GM21447 (cell line): ENCODE results near the gene SH3GL2.
A peak's percentile ranks its signal among the peaks of the same experiment; 100 is the strongest.

Experiments
- ATAC-seq: cut with Tn5 transposase; IDR thresholded peaks from one replicate; pipeline ENCODE4 v1.9.1; 2021; ENCODE audit not compliant: unreplicated experiment

The SH3GL2 gene

DNA sequence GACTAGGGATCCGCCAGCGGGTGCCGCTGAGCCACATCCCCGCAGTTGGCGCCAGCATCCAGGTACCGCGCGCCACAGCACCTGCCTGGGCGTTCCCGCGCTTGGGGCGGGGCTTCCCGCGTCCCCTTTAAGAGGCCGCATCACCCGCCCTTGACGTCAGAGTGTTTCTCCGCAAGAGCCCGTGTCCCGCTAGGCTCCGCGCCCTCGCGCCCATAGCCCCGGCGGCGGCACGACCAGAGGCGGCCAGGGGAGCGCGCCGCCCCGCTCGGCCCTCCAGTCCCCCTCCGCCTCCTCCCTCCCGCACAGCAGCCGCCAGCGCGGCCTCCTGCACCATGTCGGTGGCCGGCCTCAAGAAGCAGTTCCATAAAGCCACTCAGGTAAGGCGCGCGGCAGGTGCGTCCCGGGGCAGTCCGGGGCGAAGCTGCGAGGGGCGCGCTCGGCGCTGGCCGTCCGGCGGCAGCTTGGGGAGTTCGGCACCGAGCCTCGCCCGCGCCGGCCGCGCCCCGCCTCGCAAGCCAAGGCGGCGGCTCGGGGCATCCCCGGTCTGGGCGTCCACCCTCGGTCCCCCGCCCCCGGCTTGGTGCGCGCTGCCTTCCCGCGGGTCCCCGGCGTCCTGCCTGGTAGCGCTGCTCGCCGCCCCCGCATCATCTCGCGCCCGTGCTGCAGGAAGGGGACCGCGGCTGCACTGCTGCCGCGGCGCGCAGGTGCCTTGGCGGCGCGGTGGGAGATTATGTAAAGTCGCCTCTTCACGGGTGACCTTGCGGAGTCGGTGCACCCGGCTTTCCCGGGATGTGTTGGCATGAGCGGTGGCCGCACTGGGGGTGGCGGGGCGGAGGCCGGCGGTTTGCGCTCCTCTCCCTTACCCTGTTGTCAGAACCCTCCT is at the start of gene SH3GL2:
Gene SH3GL2, plus strand, starts transcription at position 156 of the 883 bp plus-strand sequence.
- no peak for ATAC-seq

DNA sequence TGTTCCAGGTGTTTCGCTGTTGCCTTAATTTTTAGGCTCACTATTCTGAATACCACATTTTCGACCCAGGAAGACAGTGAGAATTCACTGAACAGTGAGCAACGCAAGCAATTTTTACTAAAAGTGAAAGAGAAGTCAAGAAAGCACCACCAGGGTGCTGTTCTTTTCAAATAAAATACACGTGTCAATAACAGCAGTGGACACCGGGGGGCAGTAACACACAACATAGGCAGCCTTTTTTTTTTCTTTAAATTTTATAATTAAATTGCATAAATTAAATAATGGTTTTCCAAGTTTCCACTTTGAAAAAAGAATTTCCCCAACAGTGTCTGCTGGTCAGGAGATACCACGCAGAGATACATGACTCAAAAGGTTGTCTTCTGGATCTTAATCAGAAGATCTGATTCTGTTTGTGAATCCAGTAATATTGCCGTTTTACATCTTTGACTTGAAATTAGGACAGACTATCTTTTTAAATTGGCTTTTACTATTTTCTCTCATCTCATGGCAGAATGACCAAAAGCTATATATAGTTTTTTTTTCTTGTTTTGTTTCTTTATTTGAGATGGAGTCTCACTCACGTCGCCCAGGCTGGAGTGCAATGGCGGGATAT is 47.1 kb upstream of the SH3GL2 start:
- peak; percentile 59 for ATAC-seq

DNA sequence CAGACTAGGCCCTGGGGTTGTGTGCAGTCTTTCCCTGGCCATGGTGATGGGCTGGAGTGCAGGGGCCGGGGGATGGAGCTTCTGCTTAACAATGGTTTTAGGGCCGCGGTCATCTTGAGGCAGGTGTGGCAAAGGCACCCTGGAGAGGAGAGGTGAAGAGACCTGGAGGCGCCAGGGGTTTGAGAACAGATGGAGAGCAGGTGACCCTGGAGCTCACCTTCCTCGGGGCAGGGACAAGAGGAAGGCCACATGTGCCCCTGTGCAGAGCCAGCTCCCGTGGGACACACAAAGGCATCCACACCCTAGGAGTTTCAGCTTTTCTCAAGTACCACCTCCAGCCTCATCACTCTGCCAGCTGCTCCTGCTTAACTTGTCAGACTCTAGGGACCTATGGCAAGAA is 46.4 kb upstream of the SH3GL2 start:
- ATAC-seq, result no peak

DNA sequence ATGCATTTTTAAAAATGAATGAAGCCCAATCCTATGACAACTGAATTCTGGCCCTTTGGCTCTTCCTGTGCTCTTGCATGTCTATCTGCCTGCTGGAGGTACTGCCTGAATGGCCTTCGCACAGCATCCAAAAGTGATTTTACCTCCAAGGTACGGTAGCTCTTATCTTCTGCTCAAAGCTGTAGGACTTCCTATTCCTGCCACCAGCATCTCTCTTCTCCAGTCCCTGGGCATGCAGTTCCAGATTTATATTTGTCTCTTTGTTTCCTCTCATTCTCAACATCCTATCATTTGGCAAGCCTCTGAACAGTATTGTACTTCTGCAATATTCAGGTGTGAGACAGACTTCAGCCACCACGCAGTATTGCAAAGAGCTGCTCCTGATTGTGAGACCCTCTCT is 43.7 kb upstream of the SH3GL2 start:
- no peak for ATAC-seq

DNA sequence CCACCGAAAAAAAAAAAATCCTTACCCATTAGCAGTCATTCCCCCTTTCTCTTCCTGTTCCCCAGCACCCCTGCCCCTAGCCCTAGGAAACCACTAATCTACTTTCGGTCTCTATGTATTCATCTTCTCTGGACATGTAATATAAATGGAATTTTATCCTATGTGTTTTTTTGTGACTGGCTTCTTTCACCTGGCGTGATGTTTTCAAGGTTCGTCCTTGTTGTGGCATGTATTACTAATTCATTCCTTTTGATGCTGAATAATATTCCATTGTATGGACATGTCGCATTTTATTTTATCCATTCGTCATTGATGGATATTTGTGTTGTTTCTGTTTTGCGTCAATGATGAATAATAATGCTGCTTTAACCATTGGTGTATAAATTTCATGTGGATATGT is 42.8 kb upstream of the SH3GL2 start:
- no peak for ATAC-seq

DNA sequence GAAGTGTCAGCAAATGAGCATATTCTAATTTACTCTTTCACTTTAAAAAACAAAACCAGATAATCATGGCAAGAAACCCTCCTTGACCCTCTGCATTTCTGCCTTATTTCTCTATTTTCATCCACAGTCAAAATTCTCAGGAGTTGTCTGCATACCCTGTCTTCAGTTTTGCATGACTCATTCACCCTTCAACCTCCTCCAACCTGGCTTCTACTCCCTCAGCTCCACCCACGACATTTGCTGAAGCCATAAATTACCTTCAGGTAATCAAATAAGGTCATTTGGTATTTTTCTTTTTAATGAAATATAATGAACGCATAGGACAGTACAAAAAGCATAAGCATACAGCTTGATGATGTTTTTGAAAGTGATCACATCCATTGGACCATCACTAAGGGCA is 27.8 kb upstream of the SH3GL2 start:
- ATAC-seq, result no peak

DNA sequence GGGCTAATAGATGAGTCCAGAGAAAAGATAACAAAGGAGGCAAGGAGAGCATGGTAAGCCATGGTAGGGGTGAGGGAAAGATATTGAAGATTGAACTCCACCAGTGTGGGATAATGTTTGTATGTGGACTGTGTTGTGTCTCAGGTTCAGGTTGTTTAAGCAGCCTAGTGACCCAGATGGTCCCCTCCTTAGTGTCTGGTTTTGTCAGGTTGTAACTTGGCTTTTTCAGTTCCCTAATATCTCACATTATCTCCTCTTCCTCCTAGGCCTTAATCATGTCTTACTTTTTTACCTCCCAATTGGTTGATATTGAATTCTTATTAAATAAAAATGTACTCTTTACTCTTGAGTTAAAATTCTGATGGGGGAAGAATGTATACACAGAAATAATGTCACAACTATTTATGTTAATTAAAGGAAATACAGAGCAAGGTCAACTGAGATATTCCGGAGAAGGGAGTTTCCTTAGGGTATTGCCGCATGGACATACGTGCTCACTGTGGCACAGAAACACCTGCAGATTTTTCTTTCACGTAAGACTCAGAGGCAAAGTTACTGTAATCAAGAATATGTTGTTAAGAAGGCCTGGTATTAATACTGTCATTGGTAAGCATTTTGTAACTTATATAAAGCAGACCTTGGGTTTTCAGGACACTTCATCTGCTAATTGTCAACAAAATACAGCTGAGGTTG is 23.4 kb upstream of the SH3GL2 start:
- ATAC-seq, result no peak

DNA sequence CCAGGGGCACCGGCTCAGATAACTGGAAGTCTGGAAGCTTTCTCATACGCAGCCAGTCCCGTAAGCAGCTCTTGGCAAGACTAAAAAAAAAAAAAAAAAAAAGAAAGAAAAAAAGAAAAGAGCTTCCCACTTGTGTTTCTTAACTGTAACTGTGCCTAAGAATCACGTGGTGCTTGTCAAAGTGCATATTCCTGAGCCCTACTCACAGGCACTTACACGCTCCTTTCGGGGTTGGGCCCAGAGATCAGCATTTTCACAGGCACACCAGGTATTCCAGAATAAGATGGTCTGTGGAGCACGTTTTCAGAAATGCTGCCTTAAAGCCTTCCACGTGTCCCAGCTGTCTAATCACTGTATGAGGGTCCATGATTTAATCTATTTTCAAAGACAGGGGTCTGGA is 22.6 kb upstream of the SH3GL2 start:
- ATAC-seq, result no peak

DNA sequence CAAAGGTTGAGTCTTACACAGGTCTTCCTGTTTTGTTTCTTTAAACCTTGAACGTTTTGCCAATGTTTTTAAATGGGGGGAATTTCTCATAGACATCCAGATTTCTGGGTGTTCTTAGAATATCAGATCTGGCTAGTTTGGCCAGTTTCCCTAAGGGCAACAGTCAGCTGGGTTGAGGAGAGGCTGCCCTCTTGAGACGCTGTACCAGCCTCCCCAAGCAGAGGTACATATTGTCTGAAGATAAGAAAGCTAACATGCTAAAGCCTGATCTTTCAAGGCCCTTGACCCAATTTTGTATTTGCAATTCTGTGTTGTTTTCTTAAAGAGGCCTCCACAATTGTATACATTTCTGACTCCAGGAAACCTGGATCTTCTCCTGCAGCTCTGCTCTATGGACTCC is 21.9 kb upstream of the SH3GL2 start:
- no peak for ATAC-seq

DNA sequence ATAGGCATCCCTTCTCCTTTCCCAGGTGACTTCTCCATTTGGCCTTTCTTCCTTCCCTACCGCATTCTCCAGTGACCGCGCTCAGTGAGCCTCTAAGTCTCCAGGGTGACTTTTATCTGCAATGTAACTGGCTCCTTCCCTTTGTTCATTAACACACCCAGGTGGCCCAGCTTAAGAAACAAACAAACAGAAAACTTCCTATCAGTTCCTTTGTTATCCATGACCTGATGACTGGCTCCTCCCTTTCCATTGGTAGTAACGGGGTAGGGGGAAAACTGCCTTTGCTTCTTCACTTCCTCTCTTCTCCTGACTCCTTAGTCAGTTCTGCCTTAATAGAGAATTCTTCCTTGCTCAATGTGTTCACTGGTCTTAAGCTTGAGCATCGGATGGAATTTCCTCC is 7.0 kb upstream of the SH3GL2 start:
- ATAC-seq, result no peak

DNA sequence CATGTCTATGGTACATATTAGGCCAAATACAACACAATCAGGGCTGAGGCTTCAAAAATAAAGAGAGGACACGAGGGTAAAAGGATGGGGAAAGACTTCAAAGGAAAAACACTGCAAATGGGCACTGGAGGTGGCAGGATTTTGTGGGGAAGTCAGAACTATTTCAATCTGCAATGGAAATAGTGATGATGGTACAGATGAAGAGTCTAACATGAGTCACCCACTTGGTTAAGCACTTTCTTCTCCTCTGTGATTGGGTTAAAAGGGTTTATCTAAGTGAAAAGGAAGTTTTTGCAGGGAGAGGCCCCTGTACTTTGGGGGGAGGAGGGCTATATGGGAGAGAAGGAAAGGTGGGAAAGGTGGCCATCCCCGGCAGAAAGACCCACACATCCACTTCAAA is 4.5 kb upstream of the SH3GL2 start:
- no peak for ATAC-seq

DNA sequence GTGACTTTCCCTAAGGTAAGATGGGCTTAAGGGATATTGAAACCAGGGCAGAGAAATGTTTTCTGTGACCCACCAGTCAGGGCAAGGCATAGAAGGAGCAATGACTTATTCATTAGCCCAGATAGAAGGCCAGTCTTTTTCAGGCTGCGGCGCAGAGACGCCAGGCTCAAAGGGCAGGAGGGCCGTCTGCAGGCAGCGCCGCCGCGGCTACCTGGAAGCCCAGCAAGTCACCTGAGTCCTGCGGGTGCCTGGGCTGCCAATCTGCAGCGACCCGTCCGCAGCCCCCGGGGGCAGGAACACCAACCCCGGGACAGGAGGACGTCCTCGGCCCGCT is 322 bp upstream of the SH3GL2 start:
- ATAC-seq, result no peak

DNA sequence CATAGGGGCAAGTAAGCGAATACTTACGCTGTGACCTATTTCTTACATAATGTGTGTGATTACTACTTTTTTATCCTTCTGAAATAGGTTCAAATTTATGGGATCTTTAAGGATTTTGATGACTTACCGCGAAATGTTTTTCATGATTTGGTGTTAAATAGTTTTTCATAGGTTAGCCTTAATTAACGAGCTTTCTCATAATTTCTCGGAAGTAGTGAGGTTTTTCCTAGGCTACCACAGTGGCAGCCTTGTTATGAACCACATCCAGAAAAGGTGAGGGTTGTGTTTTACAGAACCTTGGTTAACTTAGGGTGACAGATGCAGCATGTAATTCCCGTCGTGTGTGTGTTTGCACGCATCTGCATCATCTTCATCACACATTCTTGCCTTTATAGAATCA is 1.3 kb downstream of the SH3GL2 start:
- no peak for ATAC-seq

DNA sequence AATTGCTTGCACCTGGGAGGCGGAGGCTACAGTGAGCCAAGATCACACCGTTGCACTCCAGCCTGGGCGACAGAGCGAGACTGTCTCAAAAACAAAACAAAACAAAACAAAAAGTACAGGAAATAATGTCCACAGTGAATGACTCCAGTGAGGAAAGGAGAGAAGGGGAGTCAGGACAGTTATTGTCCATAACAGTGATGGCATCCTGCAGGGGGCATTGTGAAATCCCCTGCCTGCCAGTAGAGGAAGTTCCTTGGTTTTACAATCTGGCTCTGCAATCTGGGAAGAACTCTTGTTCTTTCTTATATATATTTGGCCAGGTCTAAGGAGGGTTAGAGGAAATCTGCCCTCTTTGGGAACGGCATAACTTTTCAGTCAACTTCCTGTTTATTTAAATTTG is 8.2 kb downstream of the SH3GL2 start:
- no peak for ATAC-seq

DNA sequence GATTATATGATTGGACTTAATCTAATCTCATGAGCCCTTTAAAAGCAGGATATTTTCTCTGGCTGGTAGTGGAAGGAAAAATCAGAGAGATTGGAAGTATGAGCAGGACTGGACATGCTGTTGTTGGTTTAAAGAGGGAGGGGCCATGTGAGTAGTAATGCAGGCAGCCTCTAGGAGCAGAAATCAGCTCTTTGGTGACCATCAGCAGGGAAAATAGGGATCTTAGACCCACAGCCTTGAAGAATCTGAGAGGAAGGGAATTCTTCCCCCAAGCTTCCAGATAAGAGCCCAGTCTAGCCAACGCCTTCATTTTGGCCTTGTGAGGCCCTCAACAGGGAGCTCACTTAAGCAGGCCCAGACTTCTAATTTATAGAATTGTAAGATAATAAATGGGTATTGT is 9.5 kb downstream of the SH3GL2 start:
- no peak for ATAC-seq

DNA sequence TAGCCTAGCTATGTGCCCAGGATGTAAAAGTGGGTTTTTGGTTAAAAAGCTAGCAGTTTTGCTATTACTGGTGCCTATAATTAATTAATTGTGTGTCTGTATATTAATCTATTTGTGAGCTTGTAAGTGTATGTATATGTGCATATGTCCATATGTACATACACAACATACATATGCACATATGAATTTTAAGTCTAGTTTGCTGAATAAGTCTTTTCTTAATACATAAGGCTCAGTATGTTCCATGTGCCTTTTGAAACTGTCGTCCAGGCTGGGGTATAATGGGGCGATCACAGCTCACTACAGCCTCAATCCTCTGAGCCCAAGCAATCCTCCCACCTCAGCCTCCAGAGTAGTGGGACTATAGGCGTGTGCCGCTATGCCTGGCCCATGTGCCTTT is 10.1 kb downstream of the SH3GL2 start:
- ATAC-seq, result no peak

DNA sequence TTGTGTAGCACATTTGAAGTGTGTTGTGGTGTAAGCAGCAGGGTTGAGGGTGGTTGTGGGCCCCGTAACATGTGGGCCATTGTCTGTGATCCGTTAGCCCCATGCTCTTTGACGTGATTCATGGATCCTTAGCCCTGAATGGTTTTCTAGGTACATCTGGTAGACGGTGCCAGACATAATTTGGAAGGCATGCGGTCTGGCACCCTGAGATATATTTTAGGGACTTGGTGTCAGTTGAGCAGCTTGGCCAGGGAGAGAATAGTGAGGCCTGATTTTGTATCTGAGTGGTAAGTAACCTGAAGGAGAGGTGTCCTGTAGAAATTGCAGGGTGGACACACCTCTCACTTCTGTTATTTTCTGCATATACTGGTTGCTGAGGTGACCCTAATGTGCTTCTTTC is 10.9 kb downstream of the SH3GL2 start:
- ATAC-seq, result no peak

DNA sequence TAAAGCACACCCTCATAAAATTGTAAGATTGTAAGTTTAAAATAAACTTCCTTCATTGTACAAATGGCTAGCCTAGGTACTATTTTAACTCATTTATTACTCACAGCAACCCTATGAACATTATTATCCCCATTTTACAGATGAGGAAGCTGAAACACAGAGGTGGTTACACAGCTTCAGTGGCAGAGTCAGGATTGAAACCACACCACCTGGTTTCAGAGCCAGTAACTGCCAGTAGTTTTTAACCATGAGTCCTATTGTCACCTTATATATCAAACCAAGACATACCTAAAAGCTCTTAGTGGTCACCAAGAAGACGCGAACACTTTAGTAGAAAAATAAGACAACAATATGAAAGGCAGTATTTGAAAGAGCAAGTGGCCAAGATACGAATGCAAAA is 16.1 kb downstream of the SH3GL2 start:
- ATAC-seq, result no peak

DNA sequence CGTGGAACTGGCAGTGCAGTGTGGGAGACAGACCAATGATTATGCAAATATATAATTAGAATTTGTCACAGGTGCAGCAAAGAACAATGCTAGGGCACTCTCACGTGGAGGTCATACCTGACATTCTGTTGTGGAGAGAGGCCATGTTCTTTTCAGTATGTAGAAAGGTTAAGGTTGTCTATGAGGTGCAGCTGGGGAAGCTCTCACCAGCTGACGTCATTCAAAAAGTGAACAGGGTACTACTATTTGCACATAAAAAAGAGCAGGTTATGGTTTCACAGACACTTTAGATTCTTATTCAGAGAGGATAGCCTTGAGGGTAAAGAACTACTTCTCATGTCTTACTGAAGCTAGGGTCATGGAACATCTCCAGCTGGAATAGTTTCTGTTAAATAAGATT is 19.1 kb downstream of the SH3GL2 start:
- no peak for ATAC-seq

DNA sequence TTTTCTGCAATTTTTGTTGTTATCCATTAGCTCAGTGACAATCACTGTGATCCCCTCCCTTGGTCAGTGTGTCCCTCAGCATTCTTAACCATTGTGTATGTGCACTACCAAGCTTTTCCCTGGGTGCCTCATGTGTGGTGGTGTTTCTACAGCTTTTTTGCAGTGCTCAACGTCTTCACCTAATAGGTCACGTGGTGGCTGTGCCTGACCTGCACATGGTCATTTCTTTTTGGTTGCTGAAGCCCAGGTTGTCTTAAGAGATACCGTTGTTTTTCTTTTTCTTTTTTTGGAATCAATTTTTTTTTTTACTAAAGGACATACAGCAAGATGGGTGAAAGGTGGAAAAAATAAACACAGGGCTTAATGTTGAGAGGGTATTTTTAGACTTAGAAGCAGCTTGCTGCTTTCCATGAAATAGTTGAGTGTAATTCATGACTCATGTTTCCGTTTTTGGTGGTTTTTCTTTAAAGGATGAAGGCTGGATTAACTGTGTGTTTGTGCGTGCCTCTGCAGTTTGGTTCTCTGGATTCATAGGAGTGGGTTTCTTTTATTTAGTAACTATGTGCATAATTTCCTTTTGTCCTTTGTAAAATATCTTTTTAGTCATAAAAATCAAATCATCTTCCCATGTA is 22.2 kb downstream of the SH3GL2 start:
- ATAC-seq, result no peak

DNA sequence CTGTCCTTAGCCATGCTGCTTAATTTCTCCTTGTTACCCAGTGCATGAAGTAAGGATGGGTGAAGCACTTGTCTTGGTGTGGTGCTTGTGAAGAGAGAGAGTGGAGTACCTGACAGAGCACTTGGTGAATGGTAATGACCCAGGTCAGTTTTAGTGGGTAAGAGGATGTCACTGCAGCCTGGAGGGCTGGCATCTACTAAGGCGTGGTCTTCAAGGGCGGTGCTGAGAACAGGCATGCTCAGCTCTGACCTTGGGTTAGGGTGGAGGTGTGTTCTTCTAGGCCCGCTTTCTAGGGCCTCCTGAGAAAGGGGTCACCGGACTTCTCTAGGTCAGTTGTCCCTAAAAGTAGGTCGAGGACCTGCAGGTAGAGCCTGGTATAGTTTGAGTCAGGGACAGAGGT is 25.7 kb downstream of the SH3GL2 start:
- no peak for ATAC-seq
